Endothelial cell of umbilical vein (primary cell): ENCODE measurements around the gene SFXN3.

Experiments used
- CTCF ChIP-seq, 2 donors: IDR thresholded peaks; 1 replicate in 1 of 2; 2 replicates in 1 of 2; pipeline ENCODE4 v1.5.1; 2011; ENCODE audit warnings: low read length in 2 of 2, mild to moderate bottlenecking in 2 of 2, moderate library complexity in 2 of 2, control low read depth in 1 of 2, inconsistent platforms in 1 of 2, low read depth in 1 of 2; ENCODE audit not compliant: insufficient read depth in 1 of 2; ENCODE audit errors: extremely low read depth in 1 of 2
- EZH2 ChIP-seq: IDR thresholded peaks from 2 replicates; pipeline ENCODE4 v1.6.1; 2012; ENCODE audit warnings: borderline replicate concordance, low read depth, mild to moderate bottlenecking, moderate library complexity, low read length, inconsistent platforms; ENCODE audit not compliant: severe bottlenecking
- MAX ChIP-seq: IDR thresholded peaks from 2 replicates; pipeline ENCODE4 v1.6.1; 2011; ENCODE audit not compliant: insufficient read depth, insufficient read length
- MYC ChIP-seq: IDR thresholded peaks from one replicate; pipeline ENCODE4 v1.6.1; 2011; ENCODE audit warnings: mild to moderate bottlenecking, low read depth, low read length
- POLR2A ChIP-seq: IDR thresholded peaks from 2 replicates; pipeline ENCODE4 v1.6.1; 2012; ENCODE audit warnings: low read depth, mild to moderate bottlenecking, control low read depth, low read length
- POLR2AphosphoS5 ChIP-seq: IDR thresholded peaks from 2 replicates; pipeline ENCODE4 v1.6.1; 2012; ENCODE audit warnings: low read depth, mild to moderate bottlenecking, control low read depth, low read length, moderate library complexity; ENCODE audit not compliant: insufficient read depth

- TF ChIP-seq CTCF (IDR thresholded peaks at IDR 0.05; ENCODE audit: extremely low read depth in 1 of 2, insufficient read depth in 1 of 2, low read depth in 1 of 2, low read length in 2 of 2) = no peak
- TF ChIP-seq POLR2A = no peak
- TF ChIP-seq POLR2AphosphoS5 = no peak
- TF ChIP-seq MYC = no peak
- no peak for TF ChIP-seq EZH2
- no peak for TF ChIP-seq MAX
Observed at GRCh38 chr10:101089520-101090299, 58.7 kb downstream of the SFXN3 start.
